ENCODE data around the gene CCDC188. TPM values are rescaled to one million over a fixed set of nuclear protein-coding genes. Genes with fewer than 3 reads are reported as not detected.

CCDC188 gene
- total and polyA plus RNA-seq, 9 of the 15 experiments (the other 6 are each of a cell fraction or from before 2014, with no cell fraction given) = not detected

- TF ChIP-seq HNRNPLL (IDR thresholded peaks at IDR 0.05; ENCODE audit: low read depth, low read length, poor library complexity, severe bottlenecking) (peak; percentile 38), RBM34 (IDR thresholded peaks at IDR 0.05; ENCODE audit: borderline replicate concordance, insufficient read depth, low read length) (no peak), CXXC5 (CRISPR knock-in tag; IDR thresholded peaks at IDR 0.05) (no peak), TAF15 (IDR thresholded peaks at IDR 0.05; ENCODE audit: low read depth, low read length) (peak; percentile 64; the same call in 1 of the 2 replicates), SP1 (CRISPR knock-in tag; IDR thresholded peaks at IDR 0.05) (no peak), TBP (optimal IDR thresholded peaks at IDR 0.05; ENCODE audit: low read depth, low read length) (no peak), NRF1 (conservative IDR thresholded peaks at IDR 0.05 in 1 of 2, IDR thresholded peaks at IDR 0.05 in 1 of 2) (no peak), MAZ (CRISPR knock-in tag; conservative IDR thresholded peaks at IDR 0.05 in 1 of 2, IDR thresholded peaks at IDR 0.05 in 1 of 2) (peak in 1 of 2 experiments; percentile 65; a peak in 1 of 4 replicates), NKRF (IDR thresholded peaks at IDR 0.05; ENCODE audit: borderline replicate concordance) (no peak), BMI1 (IDR thresholded peaks at IDR 0.05; ENCODE audit: low read length) (no peak), ZFP30 (CRISPR knock-in tag; IDR thresholded peaks at IDR 0.05; ENCODE audit: borderline replicate concordance) (no peak), TGIF2 (CRISPR knock-in tag; IDR thresholded peaks at IDR 0.05) (no peak), SMARCB1 (IDR thresholded peaks at IDR 0.05; ENCODE audit: insufficient read length, low read depth) (no peak), CGGBP1 (CRISPR knock-in tag; IDR thresholded peaks at IDR 0.05) (no peak), BDP1 (IDR thresholded peaks at IDR 0.05; ENCODE audit: insufficient read depth, insufficient read length) (no peak), ELK1 (CRISPR knock-in tag; IDR thresholded peaks at IDR 0.05) (no peak), ZNF197 (CRISPR knock-in tag; IDR thresholded peaks at IDR 0.05; ENCODE audit: low read depth) (no peak), PHTF2 (CRISPR knock-in tag; IDR thresholded peaks at IDR 0.05) (no peak), ZNF263 (CRISPR knock-in tag; IDR thresholded peaks at IDR 0.05; ENCODE audit: borderline replicate concordance) (no peak), PTBP1 (IDR thresholded peaks at IDR 0.05; ENCODE audit: low read depth, low read length) (0 out of 2 replicates have a peak, but pooled peaks have one; percentile 64)
Observed at GRCh38 chr22:20109411-20110358, 41.2 kb downstream of the CCDC188 start (continued).
